Measurements from ENCODE around the gene DIS3L2.

DNA sequence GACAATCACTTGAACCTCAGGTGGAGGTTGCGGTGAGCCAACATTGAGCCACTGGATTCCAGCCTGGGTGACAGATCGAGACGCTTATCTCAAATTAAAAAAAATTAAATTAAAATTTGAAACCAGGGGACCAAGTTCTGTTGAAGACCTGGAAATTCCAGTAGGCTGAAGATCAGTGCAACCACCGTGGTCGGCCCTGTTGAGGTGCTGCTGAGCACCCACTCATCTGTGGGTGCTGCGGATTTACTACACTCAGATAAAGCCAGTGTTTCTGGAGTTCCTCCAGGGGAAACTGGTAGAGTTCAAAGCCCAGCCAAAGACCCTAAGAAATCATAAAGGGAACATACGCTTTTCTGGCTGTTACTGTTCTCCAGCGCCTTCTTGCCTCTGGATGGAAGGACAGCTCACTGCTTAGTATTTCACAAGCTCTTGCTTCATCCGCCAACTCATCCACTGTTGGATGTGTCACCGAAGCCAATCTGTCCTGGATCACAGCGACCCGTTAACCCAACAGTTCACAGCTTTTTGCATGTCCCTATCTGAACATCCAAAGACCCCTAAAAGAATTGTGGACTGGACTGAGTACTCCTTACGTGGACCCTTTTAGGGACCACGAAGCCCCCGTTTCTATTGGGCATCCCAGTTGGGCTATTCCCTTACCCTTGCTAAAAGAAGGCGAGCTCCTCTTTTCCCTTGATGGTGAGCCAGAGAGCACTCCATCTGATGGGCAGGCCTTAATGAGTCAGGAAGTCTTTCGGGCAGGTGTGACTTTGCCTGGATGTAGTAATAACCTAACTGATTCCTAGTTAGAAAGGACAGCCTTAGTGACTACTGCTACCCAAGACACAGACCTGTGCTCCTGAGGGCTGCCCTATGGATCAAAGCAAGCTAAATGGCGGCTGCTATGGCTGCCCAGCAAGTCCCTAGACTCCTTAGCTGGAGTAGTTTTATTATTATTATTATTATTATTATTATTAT is 411.0 kb downstream of the DIS3L2 start:
- TF ChIP-seq, protein P1, sequence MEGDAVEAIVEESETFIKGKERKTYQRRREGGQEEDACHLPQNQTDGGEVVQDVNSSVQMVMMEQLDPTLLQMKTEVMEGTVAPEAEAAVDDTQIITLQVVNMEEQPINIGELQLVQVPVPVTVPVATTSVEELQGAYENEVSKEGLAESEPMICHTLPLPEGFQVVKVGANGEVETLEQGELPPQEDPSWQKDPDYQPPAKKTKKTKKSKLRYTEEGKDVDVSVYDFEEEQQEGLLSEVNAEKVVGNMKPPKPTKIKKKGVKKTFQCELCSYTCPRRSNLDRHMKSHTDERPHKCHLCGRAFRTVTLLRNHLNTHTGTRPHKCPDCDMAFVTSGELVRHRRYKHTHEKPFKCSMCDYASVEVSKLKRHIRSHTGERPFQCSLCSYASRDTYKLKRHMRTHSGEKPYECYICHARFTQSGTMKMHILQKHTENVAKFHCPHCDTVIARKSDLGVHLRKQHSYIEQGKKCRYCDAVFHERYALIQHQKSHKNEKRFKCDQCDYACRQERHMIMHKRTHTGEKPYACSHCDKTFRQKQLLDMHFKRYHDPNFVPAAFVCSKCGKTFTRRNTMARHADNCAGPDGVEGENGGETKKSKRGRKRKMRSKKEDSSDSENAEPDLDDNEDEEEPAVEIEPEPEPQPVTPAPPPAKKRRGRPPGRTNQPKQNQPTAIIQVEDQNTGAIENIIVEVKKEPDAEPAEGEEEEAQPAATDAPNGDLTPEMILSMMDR (IDR thresholded peaks at IDR 0.05): no peak
- no peak for TF ChIP-seq POLR2A (IDR thresholded peaks at IDR 0.05)
